IPS-NIHi7 (cell line): ENCODE results near the gene NAP1L4.

Experiments used
- DNase-seq: peaks from one replicate; pipeline ENCODE4 v3.0.0; 2012; ENCODE audit warnings: mixed read lengths; ENCODE audit errors: extremely low spot score

NAP1L4 gene, protein sequence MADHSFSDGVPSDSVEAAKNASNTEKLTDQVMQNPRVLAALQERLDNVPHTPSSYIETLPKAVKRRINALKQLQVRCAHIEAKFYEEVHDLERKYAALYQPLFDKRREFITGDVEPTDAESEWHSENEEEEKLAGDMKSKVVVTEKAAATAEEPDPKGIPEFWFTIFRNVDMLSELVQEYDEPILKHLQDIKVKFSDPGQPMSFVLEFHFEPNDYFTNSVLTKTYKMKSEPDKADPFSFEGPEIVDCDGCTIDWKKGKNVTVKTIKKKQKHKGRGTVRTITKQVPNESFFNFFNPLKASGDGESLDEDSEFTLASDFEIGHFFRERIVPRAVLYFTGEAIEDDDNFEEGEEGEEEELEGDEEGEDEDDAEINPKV

DNA sequence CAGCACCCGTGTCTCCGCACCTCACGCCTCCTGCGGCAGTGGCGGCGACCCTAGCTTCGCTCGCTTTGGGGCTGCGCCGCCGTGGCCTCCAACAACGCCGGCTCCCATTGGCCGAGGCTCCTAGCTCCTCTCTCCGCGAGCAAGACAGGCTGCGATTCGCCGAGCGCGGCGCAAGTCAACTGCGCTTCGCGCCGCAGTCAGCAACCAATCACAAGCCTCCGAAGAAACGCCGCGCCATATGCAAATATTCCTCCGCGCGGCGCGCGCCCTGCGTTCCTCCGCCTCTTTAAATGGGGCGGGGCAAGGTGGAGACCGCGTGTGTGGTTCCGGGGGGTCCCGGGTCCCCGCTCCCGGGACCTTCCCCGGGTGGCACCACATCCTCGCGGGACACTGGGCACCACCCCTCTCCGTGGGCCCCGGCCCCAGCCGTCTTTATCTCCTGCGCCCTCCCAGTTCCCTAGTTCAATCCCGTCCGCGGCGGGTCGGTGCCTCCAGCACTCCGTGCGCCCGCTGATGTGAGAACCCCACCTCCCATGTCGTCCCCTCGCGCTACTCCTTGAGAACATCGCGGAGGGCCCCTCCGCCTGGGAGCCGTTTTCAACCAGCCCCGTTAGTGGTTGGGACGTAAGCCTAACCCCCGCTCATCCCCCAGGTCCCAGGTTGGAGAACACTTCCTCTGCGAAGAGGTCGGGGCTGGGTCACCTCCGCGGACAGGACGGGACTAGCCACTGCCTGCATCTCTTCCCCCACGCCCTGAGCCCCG, at the start of gene NAP1L4:
NAP1L4 (minus strand) TSS at position 96 of the 763 bp plus-strand sequence. CDS start 13,109 bp downstream, outside the sequence.
- DNase-seq: peak; percentile 99

DNA sequence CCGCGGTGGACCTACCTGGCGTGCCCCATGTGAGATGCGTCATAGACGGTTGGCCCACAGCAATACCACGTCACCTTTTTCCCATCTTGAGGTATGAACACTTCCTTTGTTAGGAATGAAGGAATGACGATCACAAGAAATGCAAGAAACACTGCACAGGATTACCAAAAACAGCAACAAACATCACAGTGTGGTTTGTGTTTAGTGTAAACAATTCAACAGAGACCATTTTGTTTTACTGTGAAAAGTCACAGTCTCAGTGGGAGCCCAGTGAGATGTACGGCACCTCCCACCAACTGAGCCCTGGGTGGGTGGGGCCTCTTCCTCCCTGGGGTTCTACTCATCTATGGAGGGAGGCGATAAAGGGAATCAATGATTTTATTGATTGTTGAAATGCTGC, 48.8 kb upstream of the NAP1L4 start:
- no peak for DNase-seq

GRCh38 chr11:3037945-3038271, 45.8 kb upstream of the NAP1L4 start:
- DNase-seq: no peak

- DNase-seq: peak; percentile 90
Measured at GRCh38 chr11:3037040-3037944, 45.2 kb upstream of the NAP1L4 start.

GRCh38 chr11:3036419-3036818, 44.3 kb upstream of the NAP1L4 start:
- DNase-seq: no peak

- DNase-seq: no peak
Measured at GRCh38 chr11:3035333-3035732, 43.2 kb upstream of the NAP1L4 start.

DNA sequence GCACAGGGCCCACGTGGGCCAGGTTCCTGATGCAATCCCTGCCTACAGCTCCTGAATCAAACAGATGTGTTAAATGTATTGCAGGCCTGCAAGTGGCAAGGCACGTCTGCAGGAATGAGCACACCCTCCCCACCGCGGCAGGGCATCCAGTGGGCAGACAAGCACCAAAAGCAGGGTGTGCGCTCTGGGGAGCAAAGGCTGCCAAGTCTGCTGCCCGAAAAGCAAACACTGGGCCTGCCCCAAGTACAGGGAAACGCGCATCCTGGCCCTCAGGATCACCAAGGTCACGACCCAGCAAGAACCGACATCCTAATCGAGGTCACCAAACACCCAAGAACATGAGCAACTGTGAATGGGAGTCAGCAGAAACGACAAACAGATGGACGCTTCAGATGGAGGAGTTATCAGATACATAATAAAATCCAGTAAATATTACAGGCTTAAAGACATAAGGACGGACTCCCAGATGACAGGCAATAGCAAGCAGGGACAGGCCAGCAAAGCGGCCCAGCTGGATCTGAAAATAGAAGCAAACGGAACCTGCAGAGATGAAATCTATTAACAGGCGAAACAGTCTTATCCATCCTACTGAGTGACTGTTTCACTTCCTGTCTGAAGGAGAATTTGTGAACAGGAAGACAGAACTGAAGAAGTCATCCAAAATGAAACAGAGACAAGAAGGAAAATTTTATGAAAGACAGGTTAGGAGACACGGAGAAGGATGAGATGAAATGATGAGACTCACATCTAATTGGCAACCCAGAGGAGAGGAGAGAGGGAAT, 38.4 kb upstream of the NAP1L4 start:
- no peak for DNase-seq

- no peak for DNase-seq
Measured at GRCh38 chr11:3028813-3029212, 36.7 kb upstream of the NAP1L4 start.

DNA sequence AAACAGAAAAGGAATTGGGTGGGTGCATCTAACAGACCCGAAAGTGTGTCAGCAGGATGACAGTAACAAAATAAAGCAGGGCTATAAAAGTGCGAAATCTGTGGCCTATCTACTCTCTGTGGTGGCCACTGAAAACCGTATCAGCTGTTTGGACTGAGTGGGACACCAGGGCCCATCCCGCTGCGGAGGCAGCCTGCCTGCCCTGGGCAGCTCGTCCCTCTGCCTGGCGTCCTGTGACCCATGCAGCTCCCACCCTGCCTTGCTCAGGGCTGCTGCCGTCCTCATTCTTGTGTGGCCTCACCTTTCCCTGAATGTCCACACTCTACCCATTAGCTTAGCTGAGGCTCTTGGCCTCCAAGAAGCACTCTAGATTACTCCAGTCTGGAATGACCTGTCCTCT, 34.7 kb upstream of the NAP1L4 start:
- no peak for DNase-seq

DNA sequence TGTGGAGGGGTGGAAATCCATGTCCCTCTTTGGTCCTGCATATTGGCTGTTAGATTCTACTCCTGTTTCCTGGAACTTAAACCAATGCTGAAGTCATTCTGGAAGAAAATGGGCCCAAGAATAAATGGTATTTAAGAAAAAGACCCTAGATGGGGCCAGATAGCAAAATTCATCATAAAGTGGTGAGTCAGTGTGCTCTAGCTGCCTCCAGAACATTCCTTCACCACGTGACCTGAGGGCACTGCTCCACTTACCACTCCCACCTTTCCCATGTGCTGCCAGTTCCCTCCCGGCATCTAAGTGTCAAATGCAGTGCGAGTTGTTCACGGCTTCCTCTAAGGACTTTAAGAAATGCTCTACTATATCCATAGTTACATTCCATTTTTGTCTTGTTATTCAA, 30.9 kb upstream of the NAP1L4 start:
- no peak for DNase-seq

GRCh38 chr11:3022300-3022967, 30.3 kb upstream of the NAP1L4 start:
- no peak for DNase-seq

- peak; percentile 82 for DNase-seq
Measured at GRCh38 chr11:3021125-3021524, 29.0 kb upstream of the NAP1L4 start.

DNA sequence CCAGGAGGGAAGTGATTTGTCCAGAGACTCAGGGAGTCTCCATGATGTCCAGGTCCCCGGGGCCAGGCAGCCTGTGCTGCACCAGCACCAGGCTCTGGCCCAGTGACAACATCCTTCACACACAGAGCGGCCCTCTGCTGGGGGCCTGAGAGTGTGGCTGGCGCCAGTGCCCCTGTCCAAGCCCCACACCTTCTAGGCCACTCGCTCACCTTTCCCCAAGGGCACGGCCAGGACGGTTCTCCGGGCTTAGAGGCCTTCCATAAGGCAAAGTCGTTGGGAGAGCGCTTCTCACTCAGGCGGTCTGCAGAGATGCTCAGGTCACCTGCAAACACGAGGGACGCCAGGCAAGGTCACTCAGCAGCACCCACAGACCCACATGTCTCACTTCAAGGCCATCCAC, 27.9 kb upstream of the NAP1L4 start:
- DNase-seq: no peak

GRCh38 chr11:3018596-3018995, 26.5 kb upstream of the NAP1L4 start:
- DNase-seq: no peak

- DNase-seq: no peak
Measured at GRCh38 chr11:3016861-3017260, 24.7 kb upstream of the NAP1L4 start.

GRCh38 chr11:3015796-3016195, 23.7 kb upstream of the NAP1L4 start:
- DNase-seq: no peak

GRCh38 chr11:3014943-3015342, 22.8 kb upstream of the NAP1L4 start:
- no peak for DNase-seq

- DNase-seq: no peak
Measured at GRCh38 chr11:3014057-3014938, 22.2 kb upstream of the NAP1L4 start.

DNA sequence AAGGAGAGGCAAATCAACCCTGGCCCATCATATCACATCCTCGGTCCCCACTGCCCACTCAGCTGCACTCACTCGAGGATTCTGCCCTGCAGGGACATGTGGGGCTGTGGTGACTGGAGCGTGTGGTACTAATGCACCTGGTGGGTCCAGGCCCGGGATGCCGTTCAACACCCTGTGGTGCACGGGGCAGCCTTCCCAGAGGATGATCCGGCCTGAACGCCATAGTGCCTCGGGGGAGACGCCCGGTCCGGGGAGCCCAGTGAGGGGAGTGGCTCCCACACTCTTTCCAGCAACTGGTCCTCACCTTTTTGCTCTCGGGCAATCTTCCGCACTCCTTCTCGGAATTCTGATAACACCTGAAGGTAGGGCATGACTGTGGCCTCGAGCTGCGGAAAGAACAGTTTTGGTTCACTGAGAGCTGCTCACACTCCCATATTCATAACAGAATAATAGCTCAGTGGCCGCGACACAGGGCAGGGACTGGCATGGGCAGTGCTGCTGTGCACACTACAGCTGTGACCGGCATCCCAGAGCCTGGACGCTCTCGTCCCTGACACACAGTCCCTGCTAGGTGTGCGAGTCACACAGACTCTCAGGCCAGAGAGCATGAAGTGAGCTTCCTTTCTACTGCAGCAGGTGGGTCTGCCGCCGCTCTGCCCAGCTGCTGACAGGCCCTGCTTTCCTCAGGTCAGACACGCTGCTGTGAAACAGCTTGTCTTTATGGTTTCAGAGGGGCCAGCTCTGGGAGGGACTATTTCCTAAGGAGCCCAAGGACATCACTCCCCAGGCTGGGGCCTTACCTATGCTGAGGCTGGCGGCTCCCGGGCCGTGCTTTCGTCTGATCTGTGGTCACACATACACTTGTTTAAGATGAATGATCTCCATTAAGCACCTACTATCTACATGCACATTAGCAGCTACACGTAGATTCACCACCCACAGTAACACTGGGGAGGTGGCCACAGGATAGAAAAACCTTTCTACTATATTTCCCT, 20.1 kb upstream of the NAP1L4 start:
- no peak for DNase-seq
